ENCODE results near the gene CDK19.

Gene CDK19

GRCh38 chr6:110573136-110573535, 242.1 kb downstream of the CDK19 start:
- Histone ChIP-seq H3K79me1 (ENCODE audit: low read depth, low read length) (no peaks in the 10 kb centered on the region), H3K36me3 (replicated peaks in 1 of 2; ENCODE audit: control insufficient read depth in 2 of 2, insufficient read depth in 2 of 2, low read length in 2 of 2) (no peaks in the 10 kb centered on the region), H2AFZ (ENCODE audit: low read length) (no peak overlapping the region), H3K27ac (replicated peaks; ENCODE audit: low read length) (no peak overlapping the region), H2BK5ac (ENCODE audit: low read length) (no peak overlapping the region), H3K4me1 (ENCODE audit: control insufficient read depth in 2 of 2, insufficient read depth in 1 of 2, low read depth in 1 of 2, low read length in 2 of 2) (peaks cover 0 to 2% of the 10 kb centered on the region in 2 donors), H3K4me2 (ENCODE audit: insufficient read depth, low read length, poor library complexity, severe bottlenecking) (no peak overlapping the region), H4K8ac (ENCODE audit: low read depth, low read length) (no peak overlapping the region), H3K9me3 (replicated peaks in 1 of 2; ENCODE audit: control insufficient read depth in 2 of 2, insufficient read depth in 1 of 2, low read depth in 1 of 2, low read length in 2 of 2) (no peaks in the 10 kb centered on the region), H2BK15ac (ENCODE audit: low read length) (no peak overlapping the region), H3K18ac (ENCODE audit: low read length) (no peak overlapping the region), H3K4ac (ENCODE audit: low read length) (no peak overlapping the region), H2BK12ac (ENCODE audit: low read length) (no peak overlapping the region), H3K27me3 (ENCODE audit: control insufficient read depth in 3 of 3, insufficient read depth in 3 of 3, low read depth in 1 of 3, low read length in 3 of 3) (peaks cover 0 to 6% (median 0%) of the 10 kb centered on the region in 3 experiments), H3K9ac (ENCODE audit: low read depth, low read length, poor library complexity) (no peak overlapping the region), H3K14ac (ENCODE audit: low read length) (no peak overlapping the region), H3K23ac (ENCODE audit: low read depth, low read length, poor library complexity) (no peak overlapping the region), H3K4me3 (ENCODE audit: low read length in 2 of 2) (no peak overlapping the region), H2BK120ac (ENCODE audit: low read depth, low read length) (no peak overlapping the region), H4K91ac (ENCODE audit: low read depth, low read length, poor library complexity) (no peak overlapping the region), H2AK5ac (ENCODE audit: low read depth, low read length) (no peak overlapping the region)
- no peak for DNase-seq (ENCODE audit: low spot score)

GRCh38 chr6:110567957-110568696, 247.1 kb downstream of the CDK19 start:
- Histone ChIP-seq H3K23ac (ENCODE audit: low read depth, low read length, poor library complexity) (no peak overlapping the region), H3K36me3 (replicated peaks in 1 of 2; ENCODE audit: control insufficient read depth in 2 of 2, insufficient read depth in 2 of 2, low read length in 2 of 2) (no peaks in the 10 kb centered on the region), H2BK12ac (ENCODE audit: low read length) (no peak overlapping the region), H3K9ac (ENCODE audit: low read depth, low read length, poor library complexity) (no peak overlapping the region), H3K4me2 (ENCODE audit: insufficient read depth, low read length, poor library complexity, severe bottlenecking) (no peak overlapping the region), H2BK5ac (ENCODE audit: low read length) (no peak overlapping the region), H3K79me1 (ENCODE audit: low read depth, low read length) (no peaks in the 10 kb centered on the region), H3K27me3 (ENCODE audit: control insufficient read depth in 3 of 3, insufficient read depth in 3 of 3, low read depth in 1 of 3, low read length in 3 of 3) (peaks cover 0 to 8% (median 0%) of the 10 kb centered on the region in 3 experiments), H3K27ac (replicated peaks; ENCODE audit: low read length) (no peak overlapping the region), H2BK120ac (ENCODE audit: low read depth, low read length) (no peak overlapping the region), H3K4ac (ENCODE audit: low read length) (no peak overlapping the region), H2AK5ac (ENCODE audit: low read depth, low read length) (no peak overlapping the region), H3K18ac (ENCODE audit: low read length) (peak overlapping the region; percentile 44), H3K14ac (ENCODE audit: low read length) (no peak overlapping the region), H4K91ac (ENCODE audit: low read depth, low read length, poor library complexity) (no peak overlapping the region), H3K4me1 (ENCODE audit: control insufficient read depth in 2 of 2, insufficient read depth in 1 of 2, low read depth in 1 of 2, low read length in 2 of 2) (peaks cover 2 to 14% of the 10 kb centered on the region in 2 donors), H4K8ac (ENCODE audit: low read depth, low read length) (no peak overlapping the region), H3K9me3 (replicated peaks in 1 of 2; ENCODE audit: control insufficient read depth in 2 of 2, insufficient read depth in 1 of 2, low read depth in 1 of 2, low read length in 2 of 2) (no peaks in the 10 kb centered on the region), H3K4me3 (ENCODE audit: low read length in 2 of 2) (no peak overlapping the region), H2AFZ (ENCODE audit: low read length) (no peak overlapping the region), H2BK15ac (ENCODE audit: low read length) (no peak overlapping the region)
- no CpG with 5 or more reads among the region's 7 CpGs for whole genome bisulfite sequencing, 2 donors (ENCODE audit: extremely low coverage in 2 of 2, insufficient read length in 2 of 2, insufficient replicate concordance in 1 of 2)
- DNase-seq (ENCODE audit: low spot score) = no peak

- H3K4me1 ChIP-seq (ENCODE audit: control insufficient read depth in 2 of 2, insufficient read depth in 1 of 2, low read depth in 1 of 2, low read length in 2 of 2) = peaks cover 2 to 14% of the 10 kb centered on the region in 2 donors
- H4K91ac ChIP-seq (ENCODE audit: low read depth, low read length, poor library complexity) = no peak overlapping the region
- no peak overlapping the region for H2BK12ac ChIP-seq (ENCODE audit: low read length)
- H3K23ac ChIP-seq (ENCODE audit: low read depth, low read length, poor library complexity) = no peak overlapping the region
- no peak overlapping the region for H3K4me3 ChIP-seq (ENCODE audit: low read length in 2 of 2)
- no peak overlapping the region for H3K4ac ChIP-seq (ENCODE audit: low read length)
- WGBS, 2 donors (ENCODE audit: extremely low coverage in 2 of 2, insufficient read length in 2 of 2, insufficient replicate concordance in 1 of 2) = no CpG with 5 or more reads among the region's 7 CpGs
- H2BK120ac ChIP-seq (ENCODE audit: low read depth, low read length) = no peak overlapping the region
- no peak overlapping the region for H3K4me2 ChIP-seq (ENCODE audit: insufficient read depth, low read length, poor library complexity, severe bottlenecking)
- H3K27ac ChIP-seq (replicated peaks; ENCODE audit: low read length) = no peak overlapping the region
- H3K14ac ChIP-seq (ENCODE audit: low read length) = no peak overlapping the region
- no peaks in the 10 kb centered on the region for H3K36me3 ChIP-seq (replicated peaks in 1 of 2; ENCODE audit: control insufficient read depth in 2 of 2, insufficient read depth in 2 of 2, low read length in 2 of 2)
- H2AFZ ChIP-seq (ENCODE audit: low read length) = no peak overlapping the region
- H2AK5ac ChIP-seq (ENCODE audit: low read depth, low read length) = no peak overlapping the region
- H2BK5ac ChIP-seq (ENCODE audit: low read length) = no peak overlapping the region
- H3K9me3 ChIP-seq (replicated peaks in 1 of 2; ENCODE audit: control insufficient read depth in 2 of 2, insufficient read depth in 1 of 2, low read depth in 1 of 2, low read length in 2 of 2) = no peaks in the 10 kb centered on the region
- H2BK15ac ChIP-seq (ENCODE audit: low read length) = no peak overlapping the region
- H3K79me1 ChIP-seq (ENCODE audit: low read depth, low read length) = no peaks in the 10 kb centered on the region
- no peak overlapping the region for H3K18ac ChIP-seq (ENCODE audit: low read length)
- H3K27me3 ChIP-seq (ENCODE audit: control insufficient read depth in 3 of 3, insufficient read depth in 3 of 3, low read depth in 1 of 3, low read length in 3 of 3) = peaks cover 0 to 8% (median 0%) of the 10 kb centered on the region in 3 experiments
- H3K9ac ChIP-seq (ENCODE audit: low read depth, low read length, poor library complexity) = no peak overlapping the region
- H4K8ac ChIP-seq (ENCODE audit: low read depth, low read length) = no peak overlapping the region
- no peak for DNase-seq (ENCODE audit: low spot score)
These were observed 248.7 kb downstream of the CDK19 start for GRCh38 chr6:110566346-110567125.

- Histone ChIP-seq H3K79me1 (ENCODE audit: low read depth, low read length) (no peaks in the 10 kb centered on the region), H3K36me3 (replicated peaks in 1 of 2; ENCODE audit: control insufficient read depth in 2 of 2, insufficient read depth in 2 of 2, low read length in 2 of 2) (no peaks in the 10 kb centered on the region), H3K23ac (ENCODE audit: low read depth, low read length, poor library complexity) (no peak overlapping the region), H2BK12ac (ENCODE audit: low read length) (no peak overlapping the region), H2AFZ (ENCODE audit: low read length) (no peak overlapping the region), H3K18ac (ENCODE audit: low read length) (no peak overlapping the region), H3K4ac (ENCODE audit: low read length) (no peak overlapping the region), H3K4me2 (ENCODE audit: insufficient read depth, low read length, poor library complexity, severe bottlenecking) (no peak overlapping the region), H3K4me3 (ENCODE audit: low read length in 2 of 2) (no peak overlapping the region), H3K14ac (ENCODE audit: low read length) (no peak overlapping the region), H3K9ac (ENCODE audit: low read depth, low read length, poor library complexity) (no peak overlapping the region), H3K4me1 (ENCODE audit: control insufficient read depth in 2 of 2, insufficient read depth in 1 of 2, low read depth in 1 of 2, low read length in 2 of 2) (peaks cover 2 to 14% of the 10 kb centered on the region in 2 donors), H2BK120ac (ENCODE audit: low read depth, low read length) (no peak overlapping the region), H4K8ac (ENCODE audit: low read depth, low read length) (no peak overlapping the region), H3K27ac (replicated peaks; ENCODE audit: low read length) (no peak overlapping the region), H3K9me3 (replicated peaks in 1 of 2; ENCODE audit: control insufficient read depth in 2 of 2, insufficient read depth in 1 of 2, low read depth in 1 of 2, low read length in 2 of 2) (no peaks in the 10 kb centered on the region), H4K91ac (ENCODE audit: low read depth, low read length, poor library complexity) (no peak overlapping the region), H2AK5ac (ENCODE audit: low read depth, low read length) (no peak overlapping the region), H3K27me3 (ENCODE audit: control insufficient read depth in 3 of 3, insufficient read depth in 3 of 3, low read depth in 1 of 3, low read length in 3 of 3) (peaks cover 0 to 8% (median 0%) of the 10 kb centered on the region in 3 experiments), H2BK5ac (ENCODE audit: low read length) (no peak overlapping the region), H2BK15ac (ENCODE audit: low read length) (no peak overlapping the region)
- DNase-seq (ENCODE audit: low spot score) = no peak
- WGBS, 2 donors (ENCODE audit: extremely low coverage in 2 of 2, insufficient read length in 2 of 2, insufficient replicate concordance in 1 of 2) = no CpG with 5 or more reads among the region's 6 CpGs
These were observed 250.4 kb downstream of the CDK19 start for GRCh38 chr6:110564703-110565421.

All from neuronal stem cell (in vitro differentiated cells).